Brain microvascular endothelial cell (primary cell): Measurements from ENCODE around the gene DIPK1B.

Source experiments
- DNase-seq: peaks from one replicate; pipeline ENCODE4 v3.0.0-alpha.2; 2020
- H3K27ac ChIP-seq: fragments of 250-450 bp; sonication (Bioruptor Pico); 2 replicates; pipeline ENCODE4 v1.5.1; 2020; ENCODE audit warnings: mild to moderate bottlenecking, moderate library complexity
- H3K27me3 ChIP-seq: fragments of 250-450 bp; sonication (Bioruptor Pico); replicated peaks from 2 replicates; pipeline ENCODE4 v1.5.1; 2020; ENCODE audit warnings: mild to moderate bottlenecking
- H3K36me3 ChIP-seq: fragments of 250-450 bp; sonication (Bioruptor Pico); replicated peaks from 2 replicates; pipeline ENCODE4 v1.5.1; 2020; ENCODE audit warnings: mild to moderate bottlenecking
- H3K4me3 ChIP-seq: 2 replicates; pipeline ENCODE4 v1.5.1; 2011; ENCODE audit warnings: low read depth, mild to moderate bottlenecking, control low read depth, low read length, moderate library complexity
- in situ Hi-C: cut with HindIII; loops from 2 replicates; pipeline ENCODE4 v1.10.0; 2017; ENCODE audit warnings: low sequenced_read_pairs, low pct_ligation_motif_present
- TF ChIP-seq, protein P1 (sequence below): IDR thresholded peaks from 2 replicates; pipeline ENCODE4 v1.5.1; 2011; ENCODE audit warnings: low read depth, mild to moderate bottlenecking, moderate library complexity, low read length, control low read depth, inconsistent platforms; ENCODE audit errors: missing control alignments

The DIPK1B gene

DNA sequence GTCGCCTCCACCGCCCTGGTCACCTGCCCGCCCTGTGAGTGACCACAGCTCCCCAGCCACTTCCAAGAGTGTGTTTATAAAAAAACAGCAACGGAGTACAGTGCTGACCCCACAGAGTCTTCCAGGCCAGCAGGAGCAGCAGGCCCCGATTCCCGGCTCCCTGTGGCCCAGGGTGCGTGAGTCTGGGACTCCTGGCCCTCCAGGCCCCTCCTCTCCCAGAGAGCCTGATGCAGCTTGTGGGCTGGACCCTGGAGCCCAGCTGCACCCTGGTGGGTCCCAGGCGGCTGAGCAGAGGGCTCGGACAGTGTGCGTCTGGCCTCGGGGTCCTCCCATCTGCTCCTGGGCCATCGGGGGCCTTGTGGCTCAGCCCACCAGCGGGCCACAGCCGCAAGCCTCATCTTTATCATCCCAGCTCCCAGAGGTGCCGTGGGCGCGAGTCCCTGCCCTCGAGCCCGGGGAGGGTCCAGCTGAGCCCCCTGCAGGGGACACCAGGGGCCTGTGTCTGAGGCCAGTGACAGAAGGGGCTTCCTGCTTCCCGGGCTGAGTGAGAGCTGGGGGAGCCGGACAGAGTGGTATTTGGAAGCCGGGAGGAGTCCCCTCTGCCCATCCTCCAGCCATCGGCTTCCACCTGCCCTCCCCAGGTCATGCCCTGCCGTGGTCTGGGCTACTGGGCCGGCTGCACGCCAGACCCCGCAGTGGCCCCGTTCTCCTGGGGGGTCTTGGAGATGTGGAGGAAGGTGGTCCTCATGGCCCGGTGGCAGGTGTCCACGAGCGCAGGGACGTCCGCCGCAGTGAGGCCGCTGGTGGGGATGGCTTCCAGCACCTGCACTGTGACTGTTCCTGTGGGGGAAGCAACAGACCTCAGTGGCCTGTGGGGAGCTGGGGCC lies 39.0 kb upstream of the DIPK1B start:
- Histone ChIP-seq H3K36me3 (no peaks in the 10 kb centered on the region), H3K27ac (no peak overlapping the region), H3K4me3 (no peak overlapping the region), H3K27me3 (no peaks in the 10 kb centered on the region)
- in situ Hi-C loops, result no loop called here
- DNase-seq, result no peak
- TF ChIP-seq, protein P1, sequence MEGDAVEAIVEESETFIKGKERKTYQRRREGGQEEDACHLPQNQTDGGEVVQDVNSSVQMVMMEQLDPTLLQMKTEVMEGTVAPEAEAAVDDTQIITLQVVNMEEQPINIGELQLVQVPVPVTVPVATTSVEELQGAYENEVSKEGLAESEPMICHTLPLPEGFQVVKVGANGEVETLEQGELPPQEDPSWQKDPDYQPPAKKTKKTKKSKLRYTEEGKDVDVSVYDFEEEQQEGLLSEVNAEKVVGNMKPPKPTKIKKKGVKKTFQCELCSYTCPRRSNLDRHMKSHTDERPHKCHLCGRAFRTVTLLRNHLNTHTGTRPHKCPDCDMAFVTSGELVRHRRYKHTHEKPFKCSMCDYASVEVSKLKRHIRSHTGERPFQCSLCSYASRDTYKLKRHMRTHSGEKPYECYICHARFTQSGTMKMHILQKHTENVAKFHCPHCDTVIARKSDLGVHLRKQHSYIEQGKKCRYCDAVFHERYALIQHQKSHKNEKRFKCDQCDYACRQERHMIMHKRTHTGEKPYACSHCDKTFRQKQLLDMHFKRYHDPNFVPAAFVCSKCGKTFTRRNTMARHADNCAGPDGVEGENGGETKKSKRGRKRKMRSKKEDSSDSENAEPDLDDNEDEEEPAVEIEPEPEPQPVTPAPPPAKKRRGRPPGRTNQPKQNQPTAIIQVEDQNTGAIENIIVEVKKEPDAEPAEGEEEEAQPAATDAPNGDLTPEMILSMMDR, result no peak

- in situ Hi-C loops, result no loop called here
- no peak overlapping the region for H3K4me3 ChIP-seq
- no peaks in the 10 kb centered on the region for H3K36me3 ChIP-seq
- TF ChIP-seq, protein P1, result no peak
- no peak for DNase-seq
- H3K27me3 ChIP-seq, result no peaks in the 10 kb centered on the region
- no peak overlapping the region for H3K27ac ChIP-seq
These were observed 38.2 kb upstream of the DIPK1B start for GRCh38 chr9:136673975-136674785.

DNA sequence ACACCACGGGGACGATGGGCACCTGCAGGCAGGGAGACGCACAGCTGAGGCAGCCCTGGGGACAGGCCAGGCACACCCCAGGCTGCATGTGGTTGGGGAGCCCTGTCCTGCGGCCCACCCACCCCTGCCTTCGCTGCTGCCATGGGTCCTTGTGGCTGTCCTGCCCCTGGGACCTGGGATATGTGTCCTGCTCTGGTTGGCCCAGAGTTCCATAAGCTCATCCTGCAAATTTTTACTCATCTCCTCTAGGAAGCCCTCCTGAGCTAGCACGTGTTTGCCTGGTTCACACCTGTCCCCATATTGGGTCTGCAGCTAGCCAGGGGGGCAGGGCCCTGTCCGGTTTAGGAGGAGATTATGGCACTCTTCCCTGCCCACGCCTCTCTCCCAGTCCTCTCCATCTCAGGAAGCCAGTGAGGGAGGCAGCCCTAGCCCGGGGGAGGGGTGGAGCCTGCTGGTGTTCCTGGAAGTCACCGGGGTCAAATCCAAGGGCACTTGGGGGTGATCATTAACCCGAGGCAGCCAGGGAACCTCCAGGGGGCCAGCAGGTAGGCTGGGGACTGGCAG lies 37.5 kb upstream of the DIPK1B start:
- TF ChIP-seq, protein P1, result no peak
- no peak for DNase-seq
- H3K36me3 ChIP-seq, result no peaks in the 10 kb centered on the region
- no peaks in the 10 kb centered on the region for H3K27me3 ChIP-seq
- H3K27ac ChIP-seq, result no peak overlapping the region
- in situ Hi-C loops, result no loop called here
- no peak overlapping the region for H3K4me3 ChIP-seq

DNA sequence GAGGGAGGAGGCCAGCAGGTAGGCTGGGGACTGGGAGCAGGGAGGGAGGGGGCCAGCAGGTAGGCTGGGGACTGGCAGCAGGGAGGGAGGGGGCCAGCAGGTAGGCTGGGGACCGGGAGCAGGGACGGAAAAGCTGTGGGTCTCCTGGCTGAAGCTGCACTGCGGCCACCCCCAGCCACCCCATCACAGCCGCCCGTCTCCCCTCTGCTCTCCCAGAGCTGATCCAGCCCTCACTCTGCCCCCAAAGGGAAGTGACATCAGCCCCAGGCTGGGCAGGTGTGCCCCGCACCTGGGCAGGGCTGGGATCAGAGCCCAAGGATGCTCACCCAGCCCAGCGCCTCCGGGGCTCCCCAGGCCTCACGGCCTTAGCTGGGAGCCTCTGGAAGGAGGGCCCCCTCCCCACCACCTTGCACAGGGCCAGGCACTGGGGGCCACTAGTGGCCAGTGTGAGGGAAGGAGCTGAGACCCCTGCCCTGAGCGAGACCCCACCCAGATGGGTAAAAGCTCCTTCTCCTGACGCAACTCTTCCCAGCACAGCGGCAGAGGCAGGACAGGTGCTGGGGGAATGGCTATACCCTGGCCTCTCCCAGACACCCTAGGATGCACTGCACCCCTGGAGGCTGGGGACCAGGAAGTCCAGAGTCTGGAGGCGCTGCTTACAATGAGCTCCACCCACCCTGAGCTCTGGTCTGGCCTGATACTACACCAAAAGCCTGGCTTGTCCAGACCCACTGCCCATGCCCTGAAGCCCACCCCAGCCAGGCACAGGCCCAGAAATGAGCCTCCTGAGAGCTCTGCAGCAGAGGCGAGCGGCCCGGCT lies 36.7 kb upstream of the DIPK1B start:
- H3K27ac ChIP-seq, result no peak overlapping the region
- H3K4me3 ChIP-seq, result no peak overlapping the region
- no peak for DNase-seq
- no peaks in the 10 kb centered on the region for H3K36me3 ChIP-seq
- H3K27me3 ChIP-seq, result no peaks in the 10 kb centered on the region
- TF ChIP-seq, protein P1, result no peak
- in situ Hi-C loops, result no loop called here

DNA sequence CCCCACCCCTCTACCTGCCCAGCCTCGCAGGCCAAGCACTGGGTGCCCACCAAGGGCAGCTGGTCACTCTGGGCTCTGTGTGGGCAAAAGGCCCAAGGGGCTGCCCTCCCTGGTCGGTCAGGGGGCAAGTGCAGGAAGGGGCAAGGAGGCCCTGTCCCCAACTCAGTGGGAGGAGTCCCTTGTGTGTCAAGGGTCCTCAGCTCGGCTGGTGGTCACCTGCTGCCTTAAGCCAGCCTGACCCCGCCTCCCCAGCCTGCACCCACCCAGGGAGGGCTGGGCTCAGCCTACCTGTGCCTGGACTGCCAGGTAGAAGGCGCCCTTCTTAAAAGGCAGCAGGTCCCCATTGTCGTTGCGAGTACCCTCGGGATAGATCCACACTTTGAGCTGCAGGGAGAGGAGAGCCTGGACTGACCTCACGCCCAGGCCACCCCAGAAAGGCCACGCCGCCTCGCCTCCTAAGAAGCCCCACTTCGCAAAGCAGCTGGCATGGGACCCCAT lies 36.0 kb upstream of the DIPK1B start:
- no peak for DNase-seq
- Histone ChIP-seq H3K36me3 (no peaks in the 10 kb centered on the region), H3K27ac (no peak overlapping the region), H3K4me3 (no peak overlapping the region), H3K27me3 (no peaks in the 10 kb centered on the region)
- TF ChIP-seq, protein P1, result no peak
- in situ Hi-C loops, result no loop called here
